Activated T-cell treated with anti-CD3 and anti-CD28 coated beads, Interleukin-2, amount 50 U/mL, for 4 hours (primary cell): ENCODE measurements around the gene LRRC75B. TPM values are rescaled to one million over a fixed set of nuclear protein-coding genes. Genes with fewer than 3 reads are reported as not detected.

ENCODE experiments used
- ATAC-seq, 2 donors: fragments of 200-7000 bp; cut with Tn5 transposase; one replicate each; pipeline ENCODE4 v1.10.0; 2021
- DNase-seq: peaks from one replicate; pipeline ENCODE4 v3.0.0-alpha.2; 2020
- H3K27me3 Mint-ChIP-seq: one replicate; pipeline ENCODE4 v1.8.0; 2021; ENCODE audit warnings: low read depth, mixed read lengths
- H3K36me3 Mint-ChIP-seq: one replicate; pipeline ENCODE4 v1.8.0; 2022; ENCODE audit warnings: mixed read lengths; ENCODE audit not compliant: insufficient read depth
- H3K4me1 Mint-ChIP-seq: one replicate; pipeline ENCODE4 v1.8.0; 2021; ENCODE audit warnings: low read depth, mixed read lengths
- H3K4me3 Mint-ChIP-seq: one replicate; pipeline ENCODE4 v1.8.0; 2021; ENCODE audit warnings: mild to moderate bottlenecking, moderate library complexity, mixed read lengths
- H3K9me3 Mint-ChIP-seq: one replicate; pipeline ENCODE4 v1.8.0; 2021; ENCODE audit warnings: mixed read lengths
- total RNA-seq, 3 donors: library from RNA; stranded (reverse); gene quantifications; one replicate each; pipeline ENCODE4 v1.2.1, GENCODE V29; 2021

Gene LRRC75B
- total RNA-seq, 3 donors from 2014 or later, result 0.54 to 0.92 (median 0.56) TPM

DNA sequence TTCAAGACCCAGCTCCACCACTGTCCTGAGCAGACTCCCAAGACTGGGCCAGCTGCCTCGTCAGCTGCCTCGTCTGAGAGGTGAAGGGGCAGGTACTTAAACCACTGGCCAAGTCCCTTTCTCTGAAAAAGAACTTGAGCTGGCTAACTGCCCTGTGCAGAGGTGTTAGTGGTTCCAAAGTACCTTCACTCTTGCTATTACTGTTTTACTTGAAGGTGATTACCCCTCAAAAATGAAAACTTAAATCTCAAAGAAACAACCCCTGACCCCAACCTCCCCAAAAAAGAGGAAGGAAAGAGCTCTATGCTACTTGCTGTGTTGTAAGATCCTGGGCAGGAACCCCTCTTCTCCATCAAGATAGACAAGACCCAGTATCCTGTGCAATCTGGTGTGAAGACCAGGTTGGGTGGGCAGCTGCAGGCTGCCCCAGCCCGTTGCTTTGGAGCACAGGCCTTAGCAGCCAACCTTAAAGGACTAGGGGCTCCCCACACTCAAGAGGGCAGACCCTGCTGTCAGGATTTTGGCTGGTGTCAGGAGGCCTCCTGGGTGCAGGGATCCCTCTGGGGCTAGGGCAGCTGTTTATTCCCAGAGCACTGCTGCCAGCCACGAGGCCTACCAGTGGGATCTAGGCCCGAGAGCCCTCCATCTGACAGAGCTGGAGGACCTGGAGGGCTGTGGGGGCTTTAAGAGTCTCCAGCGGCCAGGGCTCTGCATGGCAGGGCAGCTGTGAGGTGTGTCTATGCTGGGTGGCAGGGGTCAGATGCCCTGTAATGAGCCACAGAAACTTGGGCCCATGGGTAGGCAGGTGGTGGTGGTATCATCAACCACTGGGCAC, 51.0 kb downstream of the LRRC75B start:
- H3K36me3 Mint-ChIP-seq, result peaks cover 13% of the 10 kb centered on the region
- H3K4me3 Mint-ChIP-seq, result no peak overlapping the region
- DNase-seq (no peak), ATAC-seq (no peak)
- H3K9me3 Mint-ChIP-seq, result no peaks in the 10 kb centered on the region
- H3K27me3 Mint-ChIP-seq, result no peaks in the 10 kb centered on the region
- H3K4me1 Mint-ChIP-seq, result no peaks in the 10 kb centered on the region

DNA sequence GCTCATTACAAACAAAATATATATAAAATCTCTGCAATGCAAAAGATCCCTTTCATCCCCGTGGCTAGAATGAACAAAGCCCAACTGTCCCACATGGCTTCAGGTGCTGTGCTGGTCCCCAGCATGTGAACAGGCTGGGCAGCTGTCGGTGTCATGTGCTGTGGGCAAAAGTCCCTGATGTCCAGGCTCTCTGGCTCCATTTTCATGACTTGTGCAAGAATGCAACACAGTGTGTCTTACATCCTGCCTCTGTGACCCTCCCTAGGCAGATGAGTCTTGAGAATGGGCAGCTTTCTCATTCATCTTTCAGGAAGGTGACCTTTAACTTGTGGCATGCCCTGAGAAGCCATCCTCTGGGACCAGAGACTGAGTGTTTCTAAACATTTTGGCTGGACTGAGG, 52.4 kb downstream of the LRRC75B start:
- Mint-ChIP-seq H3K9me3 (no peaks in the 10 kb centered on the region), H3K4me1 (no peaks in the 10 kb centered on the region), H3K27me3 (no peaks in the 10 kb centered on the region), H3K4me3 (no peak overlapping the region), H3K36me3 (peaks cover 11% of the 10 kb centered on the region)
- no peak for ATAC-seq
- DNase-seq, result no peak

DNA sequence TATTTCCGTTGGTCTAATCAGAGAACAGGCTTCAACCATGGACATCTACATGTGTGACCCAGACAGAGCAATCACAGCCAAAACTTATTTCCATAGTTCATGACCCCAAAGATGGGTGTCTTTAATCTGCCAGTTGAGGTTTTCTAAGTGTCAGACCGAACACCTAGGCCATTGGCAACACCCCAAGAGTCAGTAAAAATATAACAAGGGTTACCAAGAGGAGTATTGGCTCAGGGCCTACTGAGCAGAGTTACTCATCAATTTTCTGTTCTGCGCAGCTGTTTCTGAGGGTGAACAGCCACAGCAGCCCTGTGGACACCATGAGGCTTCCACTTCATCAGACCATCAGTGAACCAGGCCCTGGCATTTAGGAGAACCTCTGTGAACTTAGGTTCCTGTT, 56.8 kb downstream of the LRRC75B start:
- ATAC-seq (no peak), DNase-seq (no peak)
- H3K27me3 Mint-ChIP-seq, result no peaks in the 10 kb centered on the region
- no peak overlapping the region for H3K4me3 Mint-ChIP-seq
- peaks cover 7% of the 10 kb centered on the region for H3K36me3 Mint-ChIP-seq
- H3K9me3 Mint-ChIP-seq, result no peaks in the 10 kb centered on the region
- no peaks in the 10 kb centered on the region for H3K4me1 Mint-ChIP-seq

Other genes with a start within 250 kb of the LRRC75B start
- 10 to 100 TPM; 44.6 to 57.1 (median 51.1) TPM for gene ADORA2A, start 165.5 kb downstream of the LRRC75B start, total RNA-seq
- gene UPB1, start 97.7 kb downstream of the LRRC75B start, total RNA-seq, result under 1 TPM; 0.16 to 0.23 (median 0.16) TPM
- gene GUCD1, start 37.9 kb downstream of the LRRC75B start, total RNA-seq, result 100 to 1,000 TPM in 1 of 3 donors, 10 to 100 TPM in 2; 85.9 to 105 (median 92.2) TPM
- gene SNRPD3, start 37.1 kb downstream of the LRRC75B start, total RNA-seq, result 100 to 1,000 TPM; 182 to 212 (median 210) TPM
- gene GGT1, start 10.1 kb upstream of the LRRC75B start, total RNA-seq, result 10 to 100 TPM; 23.6 to 48.6 (median 27.2) TPM
- not detected for gene PIWIL3, start 181.6 kb upstream of the LRRC75B start, total RNA-seq
- gene SGSM1, start 213.1 kb upstream of the LRRC75B start, total RNA-seq, result under 1 TPM; 0.03 to 0.98 (median 0.05) TPM